ENCODE results near the gene RCHY1.
"Not testable (repeated sequence)": the region's sequence is repeated elsewhere in the genome, so short reads cannot be mapped to it uniquely, and the experiment has no call there.

RCHY1 gene

GRCh38 chr4:75547647-75548387 is 33.6 kb upstream of the RCHY1 start:
- H3K27ac ChIP-seq = no peak overlapping the region
- TF ChIP-seq CTCF (conservative IDR thresholded peaks at IDR 0.05) = no peak

GRCh38 chr4:75545526-75545925 is 31.3 kb upstream of the RCHY1 start:
- no peak for TF ChIP-seq CTCF (conservative IDR thresholded peaks at IDR 0.05)
- H3K27ac ChIP-seq = no peak overlapping the region

GRCh38 chr4:75544870-75545269 is 30.7 kb upstream of the RCHY1 start:
- TF ChIP-seq CTCF (conservative IDR thresholded peaks at IDR 0.05) = no peak
- H3K27ac ChIP-seq = no peak overlapping the region

GRCh38 chr4:75544220-75544619 is 30.0 kb upstream of the RCHY1 start:
- not testable (repeated sequence) for H3K27ac ChIP-seq

- H3K27ac ChIP-seq = no peak overlapping the region
- TF ChIP-seq CTCF (conservative IDR thresholded peaks at IDR 0.05) = no peak
Observed at GRCh38 chr4:75542824-75543223, 28.6 kb upstream of the RCHY1 start.

- not testable (repeated sequence) for H3K27ac ChIP-seq
Observed at GRCh38 chr4:75537308-75537707, 23.1 kb upstream of the RCHY1 start.

- not testable (repeated sequence) for H3K27ac ChIP-seq
Observed at GRCh38 chr4:75533926-75534325, 19.7 kb upstream of the RCHY1 start.

- H3K27ac ChIP-seq = not testable (repeated sequence)
Observed at GRCh38 chr4:75533339-75533887, 19.2 kb upstream of the RCHY1 start.

- not testable (repeated sequence) for H3K27ac ChIP-seq
Observed at GRCh38 chr4:75531536-75532143, 17.4 kb upstream of the RCHY1 start.

GRCh38 chr4:75530556-75531322 is 16.5 kb upstream of the RCHY1 start:
- H3K27ac ChIP-seq = no peak overlapping the region
- TF ChIP-seq CTCF (conservative IDR thresholded peaks at IDR 0.05) = no peak
